B cell (primary cell): Measurements from ENCODE around the gene NCK2. TPM values are rescaled to one million over a fixed set of nuclear protein-coding genes. Genes with fewer than 3 reads are reported as not detected.

Experiments used
- ATAC-seq: fragments of 200-7000 bp; cut with Tn5 transposase; one replicate; pipeline ENCODE4 v1.10.0; 2021; ENCODE audit warnings: low read depth, mild to moderate bottlenecking, moderate number of reproducible peaks, moderate library complexity
- CTCF ChIA-PET: fragments of 350-600 bp; sonication (Branson Sonifier 250); formaldehyde crosslinking; loops from one replicate; lab custom pipeline; 2021; ENCODE audit warnings: antibody characterized with exemption, inconsistent platforms; lab: Charles Lee
- POLR2A ChIA-PET: fragments of 350-600 bp; sonication (Branson Sonifier 250); formaldehyde crosslinking; loops from one replicate; lab custom pipeline; 2021; ENCODE audit warnings: antibody characterized with exemption; lab: Charles Lee
- DNase-seq: peaks from one replicate; pipeline ENCODE4 v3.0.0; 2013
- H2AFZ ChIP-seq: 2 replicates; pipeline ENCODE4 v1.6.1; 2012; ENCODE audit warnings: mild to moderate bottlenecking, low read depth, low read length; ENCODE audit not compliant: insufficient read depth, poor library complexity, severe bottlenecking
- H3K27ac ChIP-seq, 2 donors: 1 replicate in 1 of 2; 2 replicates in 1 of 2; pipeline ENCODE4 v1.5.1; 2012 to 2013; ENCODE audit warnings: low read length in 2 of 2, mild to moderate bottlenecking in 2 of 2, moderate library complexity in 1 of 2
- H3K27me3 ChIP-seq, 4 experiments: fragments of 200-600 bp in 1 of 4; sonication (generic) in 1 of 4; replicated peaks in 1 of 4; 1 replicate in 2 of 4; 2 replicates in 2 of 4; pipeline versions ENCODE4 v1.6.1 to v1.7.0; 2013 to 2016; ENCODE audit warnings: low read length in 3 of 4, mild to moderate bottlenecking in 2 of 4, mixed read lengths in 1 of 4, moderate library complexity in 1 of 4; ENCODE audit not compliant: insufficient read depth in 4 of 4, control insufficient read depth in 3 of 4; ENCODE audit errors: control extremely low read depth in 1 of 4
- H3K36me3 ChIP-seq, 2 experiments: replicated peaks in 1 of 2; 1 replicate in 1 of 2; 2 replicates in 1 of 2; pipeline versions ENCODE4 v1.6.1 to v1.7.1; 2013; ENCODE audit warnings: low read length in 1 of 2; ENCODE audit not compliant: insufficient read depth in 2 of 2, control insufficient read depth in 1 of 2; ENCODE audit errors: control extremely low read depth in 1 of 2, extremely low read depth in 1 of 2
- H3K4me1 ChIP-seq, 2 donors: fragments of 200-600 bp in 1 of 2; sonication (generic) in 1 of 2; 1 replicate in 1 of 2; 2 replicates in 1 of 2; pipeline versions ENCODE4 v1.5.1 to v1.6.1; 2013 to 2017; ENCODE audit warnings: low read length in 2 of 2; ENCODE audit not compliant: control insufficient read depth in 2 of 2, insufficient read depth in 2 of 2
- H3K4me2 ChIP-seq: replicated peaks from 2 replicates; pipeline ENCODE3; 2012; ENCODE audit warnings: mild to moderate bottlenecking, low read depth, low read length; ENCODE audit not compliant: poor library complexity, severe bottlenecking
- H3K4me3 ChIP-seq, 5 experiments: fragments of 200-600 bp in 1 of 5; sonication (generic) in 1 of 5; 1 replicate in 3 of 5; 2 replicates in 2 of 5; pipeline versions ENCODE4 v1.5.1 to v1.7.0; 2011 to 2016; ENCODE audit warnings: low read length in 4 of 5, mild to moderate bottlenecking in 4 of 5, low read depth in 2 of 5, control low read depth in 1 of 5, moderate library complexity in 1 of 5; ENCODE audit not compliant: insufficient read depth in 1 of 5; ENCODE audit errors: control extremely low read depth in 1 of 5, extremely low read depth in 1 of 5
- H3K79me2 ChIP-seq: fragments of 200-600 bp; sonication (generic); one replicate; pipeline ENCODE4 v1.6.0; 2016; ENCODE audit warnings: low read length; ENCODE audit not compliant: control insufficient read depth, insufficient read depth
- H3K9ac ChIP-seq: fragments of 200-600 bp; sonication (generic); 2 replicates; pipeline ENCODE4 v1.6.1; 2017; ENCODE audit warnings: mild to moderate bottlenecking, low read length, moderate library complexity
- H3K9me3 ChIP-seq, 3 donors: one replicate each; pipeline versions ENCODE4 v1.6.1 to v1.7.1; 2013; ENCODE audit warnings: low read length in 2 of 3; ENCODE audit not compliant: control insufficient read depth in 2 of 3, insufficient read depth in 1 of 3; ENCODE audit errors: control extremely low read depth in 1 of 3
- H4K20me1 ChIP-seq: 2 replicates; pipeline ENCODE4 v1.6.0; 2012; ENCODE audit warnings: mild to moderate bottlenecking, low read length; ENCODE audit not compliant: insufficient read depth, control insufficient read depth, poor library complexity, severe bottlenecking
- H3K27ac Mint-ChIP-seq: one replicate; pipeline ENCODE4 v1.8.0; 2021; ENCODE audit warnings: mixed read lengths
- H3K27me3 Mint-ChIP-seq: one replicate; pipeline ENCODE4 v1.8.0; 2021; ENCODE audit warnings: mixed read lengths
- H3K4me1 Mint-ChIP-seq: one replicate; pipeline ENCODE4 v1.8.0; 2021; ENCODE audit warnings: mixed read lengths
- H3K4me3 Mint-ChIP-seq: one replicate; pipeline ENCODE4 v1.8.0; 2021; ENCODE audit warnings: mixed read lengths
- H3K9me3 Mint-ChIP-seq: one replicate; pipeline ENCODE4 v1.8.0; 2022; ENCODE audit warnings: mixed read lengths; ENCODE audit not compliant: insufficient read depth
- EZH2 ChIP-seq: IDR thresholded peaks from 2 replicates; pipeline ENCODE4 v1.6.1; 2012; ENCODE audit warnings: borderline replicate concordance, low read depth, mild to moderate bottlenecking, moderate library complexity, low read length; ENCODE audit not compliant: insufficient read depth, poor library complexity, severe bottlenecking
- WGBS: methylation state at CpG from one replicate; pipeline ENCODE4 v1.1.5; 2013; ENCODE audit warnings: missing lambda C conversion rate; ENCODE audit not compliant: insufficient coverage; 5-methylcytosine and 5-hydroxymethylcytosine counted together
- intact Hi-C: fragments of 100-400 bp; cut with micrococcal nuclease; formaldehyde crosslinking; loops from one replicate; pipeline ENCODE4 v1.10.0; 2022
- polyA plus RNA-seq: library from polyadenylated mRNA; depleted of rRNA; stranded (reverse); fragments of >200 nt; gene quantifications from 2 replicates; pipeline ENCODE4 v1.2.3, GENCODE V29; 2012
- total RNA-seq, 2 donors: library from RNA; stranded (reverse); fragments of 120-200 nt in 1 of 2; gene quantifications; 1 replicate in 1 of 2; 2 replicates in 1 of 2; pipeline versions ENCODE4 v1.2.3 to v1.2.4, GENCODE V29; 2013 to 2022
- TF ChIP-seq, protein P1 (sequence below): fragments of 200-600 bp; IDR thresholded peaks from one replicate; pipeline ENCODE4 v1.8.0; 2022; ENCODE audit warnings: antibody characterized with exemption, mild to moderate bottlenecking

Gene NCK2
- total and polyA plus RNA-seq, 2 donors (not counting 1 experiment from before 2014, with no cell fraction given), result 64.2 to 72.3 TPM

DNA sequence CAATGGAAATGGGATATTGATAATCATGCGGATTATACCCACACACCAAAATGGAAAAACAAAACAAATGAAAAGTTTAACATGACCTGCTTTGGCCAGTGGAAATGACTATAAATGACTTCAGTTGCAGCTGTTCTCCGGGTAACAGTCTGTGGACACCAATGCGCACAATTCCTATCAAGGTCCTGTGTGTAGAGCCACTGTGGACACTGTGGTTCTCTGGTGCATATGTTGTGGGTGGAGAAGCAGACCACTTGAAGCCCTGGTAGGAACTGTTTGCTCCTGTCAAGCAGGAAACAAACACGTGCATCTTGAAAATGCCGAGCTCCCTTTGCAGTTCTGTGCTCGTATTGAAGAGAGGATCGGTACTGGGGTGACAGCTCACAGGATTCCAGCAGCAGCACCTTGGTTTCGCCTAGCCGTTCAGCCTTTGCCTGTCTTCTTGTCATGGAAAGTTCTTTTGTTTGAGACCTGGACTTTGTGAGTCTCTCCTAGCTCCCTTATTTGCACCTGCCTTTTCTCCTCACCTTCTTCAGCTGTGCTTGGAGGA is 32.9 kb downstream of the NCK2 start:
- peak overlapping the region; percentile 60 for H3K4me3 Mint-ChIP-seq
- intact Hi-C loops, result no loop called here
- POLR2A ChIA-PET, result interaction anchor here (1.2 to 2.8 kb wide), 5 partner anchors 9 to 322 kb away, joined by 3 to 14 read pairs (median 6); no protein-coding TSS in a partner anchor
- TF ChIP-seq, protein P1, sequence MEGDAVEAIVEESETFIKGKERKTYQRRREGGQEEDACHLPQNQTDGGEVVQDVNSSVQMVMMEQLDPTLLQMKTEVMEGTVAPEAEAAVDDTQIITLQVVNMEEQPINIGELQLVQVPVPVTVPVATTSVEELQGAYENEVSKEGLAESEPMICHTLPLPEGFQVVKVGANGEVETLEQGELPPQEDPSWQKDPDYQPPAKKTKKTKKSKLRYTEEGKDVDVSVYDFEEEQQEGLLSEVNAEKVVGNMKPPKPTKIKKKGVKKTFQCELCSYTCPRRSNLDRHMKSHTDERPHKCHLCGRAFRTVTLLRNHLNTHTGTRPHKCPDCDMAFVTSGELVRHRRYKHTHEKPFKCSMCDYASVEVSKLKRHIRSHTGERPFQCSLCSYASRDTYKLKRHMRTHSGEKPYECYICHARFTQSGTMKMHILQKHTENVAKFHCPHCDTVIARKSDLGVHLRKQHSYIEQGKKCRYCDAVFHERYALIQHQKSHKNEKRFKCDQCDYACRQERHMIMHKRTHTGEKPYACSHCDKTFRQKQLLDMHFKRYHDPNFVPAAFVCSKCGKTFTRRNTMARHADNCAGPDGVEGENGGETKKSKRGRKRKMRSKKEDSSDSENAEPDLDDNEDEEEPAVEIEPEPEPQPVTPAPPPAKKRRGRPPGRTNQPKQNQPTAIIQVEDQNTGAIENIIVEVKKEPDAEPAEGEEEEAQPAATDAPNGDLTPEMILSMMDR, result no peak
- WGBS, result 59% methylated on average over 8 of the region's 9 CpGs
- no peak for ATAC-seq
- Histone ChIP-seq H4K20me1 (peaks cover 26% of the 10 kb centered on the region), H3K27me3 (no peaks in the 10 kb centered on the region), H3K4me1 (peaks cover 89 to 91% of the 10 kb centered on the region in 2 donors), H3K79me2 (peaks cover 94% of the 10 kb centered on the region), H2AFZ (no peak overlapping the region), H3K9me3 (no peaks in the 10 kb centered on the region), H3K27ac (peak overlapping the region; percentile 91 to 95), H3K9ac (peak overlapping the region; percentile 30), H3K4me2 (peak overlapping the region; percentile 63), H3K4me3 (peak overlapping the region in 1 of 5 experiments; percentile 14), H3K36me3 (peaks cover 3 to 10% of the 10 kb centered on the region in 2 experiments)
- DNase-seq, result no peak
- CTCF ChIA-PET, result interaction anchor here (1.0 to 4.9 kb wide), 8 partner anchors 11 to 201 kb away, joined by 3 to 47 read pairs (median 5); no protein-coding TSS in a partner anchor
- peak overlapping the region; percentile 87 for H3K27ac Mint-ChIP-seq
- H3K4me1 Mint-ChIP-seq, result peaks cover 87% of the 10 kb centered on the region
- no peaks in the 10 kb centered on the region for H3K27me3 Mint-ChIP-seq
- H3K9me3 Mint-ChIP-seq, result no peaks in the 10 kb centered on the region

DNA sequence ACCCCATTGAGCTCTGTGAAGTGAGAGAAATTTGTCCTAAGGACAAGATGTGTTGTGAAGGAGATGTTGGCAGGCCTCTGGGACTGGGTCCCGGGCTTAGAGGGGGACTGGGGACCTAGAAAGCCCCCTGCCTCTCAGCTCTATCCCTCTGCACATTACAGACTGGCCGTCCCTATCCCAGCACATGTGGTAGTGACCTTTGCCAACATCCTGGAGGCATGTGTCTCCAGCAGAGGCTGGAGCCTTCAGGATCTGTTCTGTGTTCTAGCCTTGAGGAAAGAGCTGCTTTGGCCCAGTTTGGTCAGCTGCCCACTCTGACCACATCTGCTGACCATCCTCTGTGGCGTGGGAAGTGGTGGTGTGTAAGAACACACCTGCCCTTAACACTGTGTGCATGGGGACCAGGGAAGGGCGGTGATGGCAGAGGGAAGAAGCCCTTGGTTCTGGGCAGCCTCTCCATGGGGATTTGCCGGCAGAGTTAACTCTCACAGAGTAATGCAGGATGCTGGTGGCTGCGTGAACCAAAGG is 33.4 kb downstream of the NCK2 start:
- Histone ChIP-seq H3K9ac (peak overlapping the region; percentile 30), H3K4me3 (no peak overlapping the region), H3K36me3 (peaks cover 2 to 16% of the 10 kb centered on the region in 2 experiments), H3K9me3 (no peaks in the 10 kb centered on the region), H3K79me2 (peaks cover 94% of the 10 kb centered on the region), H3K4me1 (peaks cover 90 to 94% of the 10 kb centered on the region in 2 donors), H3K27me3 (no peaks in the 10 kb centered on the region), H2AFZ (no peak overlapping the region), H4K20me1 (peaks cover 32% of the 10 kb centered on the region), H3K27ac (peak overlapping the region; percentile 91 to 95), H3K4me2 (peak overlapping the region; percentile 63)
- Mint-ChIP-seq H3K9me3 (no peaks in the 10 kb centered on the region), H3K27me3 (no peaks in the 10 kb centered on the region), H3K4me3 (peak overlapping the region; percentile 60), H3K27ac (peak overlapping the region; percentile 87), H3K4me1 (peaks cover 88% of the 10 kb centered on the region)
- WGBS, result 96% methylated on average over 5 of the region's 6 CpGs
- DNase-seq (no peak), ATAC-seq (no peak)
- POLR2A ChIA-PET, result interaction anchor here (1.2 to 2.1 kb wide), 2 partner anchors 8 to 20 kb away, joined by 3 to 6 read pairs; no protein-coding TSS in a partner anchor
- intact Hi-C loops, result no loop called here
- CTCF ChIA-PET, result interaction anchor here (1.0 to 4.9 kb wide), 7 partner anchors 11 to 202 kb away, joined by 3 to 47 read pairs (median 5); no protein-coding TSS in a partner anchor
- TF ChIP-seq, protein P1, result no peak
- TF ChIP-seq EZH2, result no peak
